OCI-LY7 (cell line): Measurements from ENCODE around the gene LIN28B.

Experiments used
- EZH2phosphoT487 ChIP-seq: fragments of 200-600 bp; sonication (generic); IDR thresholded peaks from 2 replicates; pipeline ENCODE4 v1.6.1; 2018; ENCODE audit warnings: low read depth, borderline replicate concordance, mild to moderate bottlenecking, mixed run types, antibody characterized with exemption, low read length, moderate library complexity, mixed read lengths
- TF ChIP-seq, protein P1 (sequence below): fragments of 200-600 bp; sonication (generic); conservative IDR thresholded peaks from 2 replicates; pipeline ENCODE4 v1.5.1; 2014; ENCODE audit warnings: mild to moderate bottlenecking, antibody characterized with exemption, low read length, moderate library complexity, mixed read lengths

- TF ChIP-seq, protein P1, sequence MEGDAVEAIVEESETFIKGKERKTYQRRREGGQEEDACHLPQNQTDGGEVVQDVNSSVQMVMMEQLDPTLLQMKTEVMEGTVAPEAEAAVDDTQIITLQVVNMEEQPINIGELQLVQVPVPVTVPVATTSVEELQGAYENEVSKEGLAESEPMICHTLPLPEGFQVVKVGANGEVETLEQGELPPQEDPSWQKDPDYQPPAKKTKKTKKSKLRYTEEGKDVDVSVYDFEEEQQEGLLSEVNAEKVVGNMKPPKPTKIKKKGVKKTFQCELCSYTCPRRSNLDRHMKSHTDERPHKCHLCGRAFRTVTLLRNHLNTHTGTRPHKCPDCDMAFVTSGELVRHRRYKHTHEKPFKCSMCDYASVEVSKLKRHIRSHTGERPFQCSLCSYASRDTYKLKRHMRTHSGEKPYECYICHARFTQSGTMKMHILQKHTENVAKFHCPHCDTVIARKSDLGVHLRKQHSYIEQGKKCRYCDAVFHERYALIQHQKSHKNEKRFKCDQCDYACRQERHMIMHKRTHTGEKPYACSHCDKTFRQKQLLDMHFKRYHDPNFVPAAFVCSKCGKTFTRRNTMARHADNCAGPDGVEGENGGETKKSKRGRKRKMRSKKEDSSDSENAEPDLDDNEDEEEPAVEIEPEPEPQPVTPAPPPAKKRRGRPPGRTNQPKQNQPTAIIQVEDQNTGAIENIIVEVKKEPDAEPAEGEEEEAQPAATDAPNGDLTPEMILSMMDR, result no peak
- TF ChIP-seq EZH2phosphoT487, result no peak
Observed at GRCh38 chr6:105111105-105111504, 154.2 kb downstream of the LIN28B start.
